H1 (cell line): Measurements from ENCODE around the gene STX10. TPM values are rescaled to one million over a fixed set of nuclear protein-coding genes. Genes with fewer than 3 reads are reported as not detected.

Experiments
- CTCF ChIA-PET: fragments of 300-600 bp; sonication (Branson Sonifier 250); formaldehyde crosslinking; loops from one replicate; lab custom pipeline; 2021; ENCODE audit not compliant: partially characterized antibody; lab: Charles Lee
- POLR2A ChIA-PET: fragments of 300-600 bp; sonication (Branson Sonifier 250); formaldehyde crosslinking; loops from one replicate; lab custom pipeline; 2021; ENCODE audit warnings: inconsistent platforms; ENCODE audit not compliant: partially characterized antibody; lab: Charles Lee
- DNase-seq, 2 experiments: peaks; one replicate each; pipeline versions ENCODE4 v3.0.0 to v3.0.0-alpha.2; 2010 to 2022; ENCODE audit warnings: low spot score in 2 of 2, low read depth in 1 of 2, mixed read lengths in 1 of 2
- FAIRE-seq: peaks from 2 replicates; lab custom pipeline; 2011; peaks lifted over from hg19 to GRCh38; lab: Jason Lieb, UNC
- H2AFZ ChIP-seq: 2 replicates; pipeline ENCODE4 v1.8.1; 2012; ENCODE audit warnings: low read length, inconsistent platforms
- H2AK5ac ChIP-seq: 2 replicates; pipeline ENCODE4 v1.6.1; 2013; ENCODE audit warnings: low read depth, low read length
- H2BK120ac ChIP-seq: replicated peaks from 2 replicates; pipeline ENCODE3; 2013; ENCODE audit warnings: low read depth, low read length, inconsistent platforms
- H2BK12ac ChIP-seq: 2 replicates; pipeline ENCODE4 v1.6.1; 2013; ENCODE audit warnings: low read depth, low read length
- H2BK15ac ChIP-seq: 2 replicates; pipeline ENCODE4 v1.6.1; 2013; ENCODE audit warnings: low read length
- H2BK20ac ChIP-seq: 2 replicates; pipeline ENCODE4 v1.6.1; 2013; ENCODE audit warnings: low read length
- H2BK5ac ChIP-seq: 2 replicates; pipeline ENCODE4 v1.6.1; 2013; ENCODE audit warnings: low read depth, low read length
- H3K14ac ChIP-seq: 2 replicates; pipeline ENCODE4 v1.6.1; 2013; ENCODE audit warnings: inconsistent platforms; ENCODE audit not compliant: insufficient read length
- H3K18ac ChIP-seq: 2 replicates; pipeline ENCODE4 v1.6.1; 2013; ENCODE audit warnings: low read length; ENCODE audit errors: extremely low read depth
- H3K23ac ChIP-seq: 2 replicates; pipeline ENCODE4 v1.6.1; 2013; ENCODE audit warnings: inconsistent platforms; ENCODE audit not compliant: insufficient read length
- H3K23me2 ChIP-seq: 2 replicates; pipeline ENCODE4 v1.6.1; 2013; ENCODE audit warnings: low read depth, low read length
- H3K27ac ChIP-seq: 2 replicates; pipeline ENCODE4 v1.6.1; 2011; ENCODE audit warnings: low read depth, low read length, inconsistent platforms
- H3K27me3 ChIP-seq, 4 experiments: replicated peaks in 1 of 4; 1 replicate in 1 of 4; 2 replicates in 3 of 4; pipeline versions ENCODE4 v1.6.1 to v1.8.1; 2011 to 2013; ENCODE audit warnings: low read length in 3 of 4, mild to moderate bottlenecking in 3 of 4, inconsistent platforms in 2 of 4, mixed read lengths in 2 of 4, moderate library complexity in 1 of 4; ENCODE audit not compliant: control insufficient read depth in 3 of 4, insufficient read depth in 3 of 4; ENCODE audit errors: extremely low read depth in 1 of 4
- H3K36me3 ChIP-seq, 4 experiments: 2 replicates each; pipeline versions ENCODE4 v1.6.1 to v1.8.1; 2011 to 2013; ENCODE audit warnings: mild to moderate bottlenecking in 4 of 4, low read length in 3 of 4, moderate library complexity in 2 of 4, control low read depth in 1 of 4, inconsistent platforms in 1 of 4; ENCODE audit not compliant: insufficient read depth in 4 of 4, control insufficient read depth in 2 of 4
- H3K4ac ChIP-seq: replicated peaks from 2 replicates; pipeline ENCODE3; 2013; ENCODE audit warnings: low read length, low read depth, mixed read lengths, inconsistent platforms; ENCODE audit not compliant: insufficient read length
- H3K4me1 ChIP-seq, 4 experiments: replicated peaks in 1 of 4; 1 replicate in 1 of 4; 2 replicates in 3 of 4; pipeline versions ENCODE4 v1.6.1 to v1.8.1; 2011 to 2013; ENCODE audit warnings: low read length in 3 of 4, inconsistent platforms in 2 of 4, mixed read lengths in 1 of 4; ENCODE audit not compliant: insufficient read depth in 4 of 4, control insufficient read depth in 3 of 4
- H3K4me2 ChIP-seq, 2 experiments: 2 replicates each; pipeline versions ENCODE4 v1.6.1 to v1.8.1; 2011 to 2013; ENCODE audit warnings: low read depth in 2 of 2, low read length in 2 of 2, control low read depth in 1 of 2, inconsistent platforms in 1 of 2, mild to moderate bottlenecking in 1 of 2; ENCODE audit not compliant: insufficient read depth in 1 of 2
- H3K4me3 ChIP-seq, 4 experiments: fragments of 200-600, 300-600 bp in 1 of 4; sonication (generic), shearing (Covaris generic), sonication (Bioruptor Twin) in 1 of 4; 2 replicates each; pipeline versions ENCODE4 v1.5.1 to v1.8.1; 2011 to 2016; ENCODE audit warnings: low read length in 4 of 4, low read depth in 3 of 4, control low read depth in 2 of 4, inconsistent platforms in 2 of 4, mild to moderate bottlenecking in 2 of 4, mixed read lengths in 1 of 4, moderate library complexity in 1 of 4; ENCODE audit not compliant: insufficient read depth in 2 of 4; ENCODE audit errors: extremely low read depth in 1 of 4
- H3K56ac ChIP-seq: replicated peaks from 2 replicates; pipeline ENCODE3; 2013; ENCODE audit warnings: low read depth, mild to moderate bottlenecking, mixed read lengths, low read length, inconsistent platforms; ENCODE audit not compliant: insufficient read length
- H3K79me1 ChIP-seq: 2 replicates; pipeline ENCODE4 v1.6.1; 2013; ENCODE audit warnings: low read depth, low read length, control low read depth
- H3K79me2 ChIP-seq, 2 experiments: 2 replicates each; pipeline versions ENCODE4 v1.6.1 to v1.8.1; 2012 to 2013; ENCODE audit warnings: low read length in 2 of 2, mild to moderate bottlenecking in 2 of 2, inconsistent platforms in 1 of 2; ENCODE audit not compliant: insufficient read depth in 2 of 2, control insufficient read depth in 1 of 2
- H3K9ac ChIP-seq, 4 experiments: replicated peaks in 1 of 4; 1 replicate in 1 of 4; 2 replicates in 3 of 4; pipeline versions ENCODE4 v1.6.1 to v1.8.1; 2011 to 2013; ENCODE audit warnings: low read depth in 3 of 4, low read length in 3 of 4, control low read depth in 2 of 4, mild to moderate bottlenecking in 2 of 4, moderate library complexity in 2 of 4, inconsistent platforms in 1 of 4; ENCODE audit errors: extremely low read depth in 1 of 4
- H3K9me3 ChIP-seq, 2 experiments: 2 replicates each; pipeline versions ENCODE4 v1.6.1 to v1.8.1; 2012 to 2013; ENCODE audit warnings: mild to moderate bottlenecking in 2 of 2, moderate library complexity in 2 of 2, control low read depth in 1 of 2, inconsistent platforms in 1 of 2, low read depth in 1 of 2, low read length in 1 of 2, mixed read lengths in 1 of 2; ENCODE audit not compliant: insufficient read depth in 2 of 2
- H4K20me1 ChIP-seq, 2 experiments: replicated peaks in 1 of 2; 2 replicates each; pipeline versions ENCODE3 to v1.8.1; 2011 to 2013; ENCODE audit warnings: inconsistent platforms in 2 of 2, low read length in 2 of 2, mild to moderate bottlenecking in 1 of 2; ENCODE audit not compliant: insufficient read depth in 2 of 2, control insufficient read depth in 1 of 2
- H4K5ac ChIP-seq: 2 replicates; pipeline ENCODE4 v1.6.1; 2013; ENCODE audit warnings: low read length, low read depth, mixed read lengths, inconsistent platforms; ENCODE audit not compliant: insufficient read length
- H4K8ac ChIP-seq: 2 replicates; pipeline ENCODE4 v1.8.0; 2013; ENCODE audit warnings: mild to moderate bottlenecking, moderate library complexity, low read length, inconsistent platforms; ENCODE audit not compliant: insufficient read depth; ENCODE audit errors: extremely low read depth
- H4K91ac ChIP-seq: replicated peaks from 2 replicates; pipeline ENCODE3; 2013; ENCODE audit warnings: low read length, mixed read lengths, inconsistent platforms; ENCODE audit not compliant: insufficient read length
- CTCF ChIP-seq, 3 experiments: IDR thresholded peaks; 1 replicate in 2 of 3; 2 replicates in 1 of 3; pipeline versions ENCODE4 v1.5.1 to v1.6.1; 2011; ENCODE audit warnings: low read length in 3 of 3, mild to moderate bottlenecking in 3 of 3, inconsistent platforms in 2 of 3, low read depth in 1 of 3, moderate library complexity in 1 of 3; ENCODE audit not compliant: insufficient read depth in 1 of 3; ENCODE audit errors: control extremely low read depth in 1 of 3
- EP300 ChIP-seq, 2 experiments: IDR thresholded peaks; 1 replicate in 1 of 2; 2 replicates in 1 of 2; pipeline ENCODE4 v1.6.1; 2011 to 2012; ENCODE audit warnings: low read depth in 2 of 2, low read length in 2 of 2, mild to moderate bottlenecking in 2 of 2, borderline replicate concordance in 1 of 2, inconsistent platforms in 1 of 2, moderate library complexity in 1 of 2
- POLR2AphosphoS5 ChIP-seq: IDR thresholded peaks from 2 replicates; pipeline ENCODE4 v1.6.1; 2011; ENCODE audit warnings: low read depth, low read length
- SIN3A ChIP-seq, 2 experiments: IDR thresholded peaks in 1 of 2; conservative IDR thresholded peaks in 1 of 2; 2 replicates each; pipeline ENCODE4 v1.6.1; 2011 to 2012; ENCODE audit warnings: low read length in 2 of 2, improper control_type of control experiment in 1 of 2, low read depth in 1 of 2, mild to moderate bottlenecking in 1 of 2
- TAF7 ChIP-seq: optimal IDR thresholded peaks from 2 replicates; pipeline ENCODE3; 2011; ENCODE audit warnings: low read depth, mild to moderate bottlenecking, inconsistent platforms, low read length, moderate library complexity, borderline replicate concordance
- TCF12 ChIP-seq: IDR thresholded peaks from 2 replicates; pipeline ENCODE4 v1.6.1; 2011; ENCODE audit warnings: low read depth, mild to moderate bottlenecking, low read length
- WGBS, 2 experiments: shearing (Covaris generic) in 1 of 2; methylation state at CpG; one replicate each; pipeline versions ENCODE4 v1.1.6 to v1.1.7; 2013 to 2015; ENCODE audit warnings: low lambda C conversion rate in 2 of 2, mixed read lengths in 2 of 2, inconsistent platforms in 1 of 2, low coverage in 1 of 2, missing lambda C conversion rate in 1 of 2; ENCODE audit not compliant: insufficient replicate concordance in 2 of 2, insufficient coverage in 1 of 2, insufficient read length in 1 of 2; ENCODE audit errors: extremely low coverage in 1 of 2, missing lambda C conversion rate in 1 of 2; 5-methylcytosine and 5-hydroxymethylcytosine counted together
- polyA plus RNA-seq, 7 experiments: library from polyadenylated mRNA; depleted of rRNA in 3 of 7; stranded (reverse) in 5 of 7; unstranded in 2 of 7; fragments of >200 nt in 5 of 7; fragments of 200-250 nt in 2 of 7; gene quantifications; 1 replicate in 5 of 7; 2 replicates in 1 of 7; 4 replicates in 1 of 7; pipeline versions ENCODE4 v1.2.1 to v1.2.3, GENCODE V29; 2011 to 2013; ENCODE audit warnings: missing spikeins in 2 of 7, mixed read lengths in 2 of 7
- total RNA-seq: library from RNA; stranded (reverse); fragmentation: NEBNext Ultra II Directional; extraction: Animal tissue kit (Norgen Biotek cat#: 25700); gene quantifications from 2 replicates; pipeline ENCODE4 v1.2.1, GENCODE V29; 2021

Gene STX10
- total and polyA plus RNA-seq, 2 of the 8 experiments (the other 6 are each of a cell fraction or from before 2014, with no cell fraction given), result 53.0 to 80.1 TPM

DNA sequence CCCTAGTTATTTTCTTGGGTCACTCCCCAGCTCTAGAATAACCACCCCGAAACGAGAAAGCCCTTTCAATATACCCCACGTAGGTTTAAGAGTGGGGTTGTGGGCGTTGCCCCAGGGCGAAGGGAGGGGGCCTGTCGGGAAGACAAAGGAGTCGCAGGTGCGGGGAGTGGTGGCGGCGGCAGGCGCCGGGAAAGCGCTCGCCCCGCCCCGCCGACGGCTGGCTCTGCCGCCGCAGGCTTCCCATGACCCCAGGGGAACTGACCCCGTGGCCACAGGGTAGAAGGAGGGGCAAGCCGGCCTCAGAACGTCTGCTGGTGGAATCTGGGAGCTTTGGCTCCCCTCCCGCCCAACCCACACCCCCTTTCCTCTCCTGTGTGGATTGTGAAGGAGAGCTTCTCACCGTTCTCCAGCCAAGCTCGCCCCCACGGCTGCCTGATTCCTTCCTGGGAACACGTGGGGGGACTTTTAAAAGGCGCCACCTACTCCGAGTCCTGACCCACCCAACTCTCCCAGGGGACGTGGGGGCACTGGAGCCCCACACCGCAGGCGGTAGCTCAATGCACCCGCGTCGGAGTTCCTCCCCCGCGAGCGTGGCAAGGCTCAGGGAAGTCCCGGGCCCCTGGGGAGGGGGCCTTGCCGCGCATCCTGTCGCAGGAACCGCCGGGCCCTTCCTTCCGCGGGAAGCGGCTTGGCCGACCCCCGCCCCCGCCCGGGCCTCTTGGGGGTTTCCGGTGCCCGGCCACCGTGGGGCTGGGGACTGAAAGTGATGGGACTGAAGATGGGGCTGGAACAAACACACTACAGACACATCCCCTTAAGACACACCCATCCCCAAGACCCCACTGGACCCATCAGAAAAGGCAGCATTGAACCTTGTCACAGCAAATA, 5.5 kb upstream of the STX10 start:
- H3K9me3 ChIP-seq, result no peaks in the 10 kb centered on the region
- FAIRE-seq (no peak), DNase-seq (peak in 1 of 2 experiments; percentile 89)
- H4K5ac ChIP-seq, result peak overlapping the region; percentile 89
- peak overlapping the region; percentile 86 for H4K91ac ChIP-seq
- ChIA-PET CTCF (interaction anchor here (1.0 to 1.3 kb wide), 3 partner anchors 8 to 40 kb away, joined by 3 to 4 read pairs (median 4); no protein-coding TSS in a partner anchor), POLR2A (interaction anchor here (0.7 to 9.6 kb wide), 23 partner anchors 10 to 432 kb away, joined by 3 to 530 read pairs (median 5); partner anchors contain the start of genes NACC1, TNPO2 and TRMT1)
- peak overlapping the region; percentile 99 for H2AK5ac ChIP-seq
- H3K14ac ChIP-seq, result no peak overlapping the region
- H3K27me3 ChIP-seq, result no peaks in the 10 kb centered on the region; a peak in 1 of 7 replicates
- no peaks in the 10 kb centered on the region for H3K79me1 ChIP-seq
- H3K4me1 ChIP-seq, result peaks cover 0 to 8% (median 6%) of the 10 kb centered on the region in 4 experiments; a peak in 6 of 7 replicates
- peak overlapping the region; percentile 85 for H3K27ac ChIP-seq
- peak overlapping the region; percentile 52 to 97 (median 86) for H3K9ac ChIP-seq
- H3K18ac ChIP-seq, result peak overlapping the region; percentile 84
- peak overlapping the region; percentile 77 to 82 for H3K4me2 ChIP-seq
- no peak overlapping the region for H2AFZ ChIP-seq
- peak overlapping the region; percentile 90 to 99 (median 92) for H3K4me3 ChIP-seq
- H2BK12ac ChIP-seq, result peak overlapping the region; percentile 95; the same call in 1 of the 2 replicates
- peaks cover 7 to 11% of the 10 kb centered on the region in 2 experiments for H4K20me1 ChIP-seq
- H3K4ac ChIP-seq, result peak overlapping the region; percentile 88
- peak overlapping the region; percentile 43; the same call in 1 of the 2 replicates for H2BK20ac ChIP-seq
- peaks cover 17 to 32% of the 10 kb centered on the region in 2 experiments for H3K79me2 ChIP-seq
- WGBS, 2 experiments, result 2% methylated on average over 52 of the region's 55 CpGs; no CpG with 5 or more reads in 1 of the 2 experiments
- H3K36me3 ChIP-seq, result peaks cover 0 to 7% (median 2%) of the 10 kb centered on the region in 4 experiments; a peak in 2 of 8 replicates
- H4K8ac ChIP-seq, result peak overlapping the region; percentile 86
- H2BK120ac ChIP-seq, result peak overlapping the region; percentile 88
- no peak overlapping the region for H3K23ac ChIP-seq
- H2BK15ac ChIP-seq, result no peak overlapping the region
- H3K56ac ChIP-seq, result peak overlapping the region; percentile 93
- peak overlapping the region; percentile 93; the same call in 1 of the 2 replicates for H2BK5ac ChIP-seq
- peaks cover 21% of the 10 kb centered on the region for H3K23me2 ChIP-seq
- TF ChIP-seq SIN3A (conservative IDR thresholded peaks at IDR 0.05 in 1 of 2, IDR thresholded peaks at IDR 0.05 in 1 of 2; ENCODE audit: low read depth in 1 of 2, low read length in 2 of 2) (0 out of 4 replicates have a peak, but pooled peaks of 1 of the 2 experiments have one; percentile 70), CTCF (IDR thresholded peaks at IDR 0.05; ENCODE audit: control extremely low read depth in 1 of 3, insufficient read depth in 1 of 3, low read depth in 1 of 3, low read length in 3 of 3) (no peak), TAF7 (peak; percentile 64), EP300 (IDR thresholded peaks at IDR 0.05; ENCODE audit: borderline replicate concordance in 1 of 2, low read depth in 2 of 2, low read length in 2 of 2) (0 out of 3 replicates have a peak, but pooled peaks of 1 of the 2 experiments have one; percentile 18), POLR2AphosphoS5 (peak; percentile 70), TCF12 (peak; percentile 69; the same call in 1 of the 2 replicates)
